Adipocyte (in vitro differentiated cells): Measurements from ENCODE around the gene IER5.
"Not testable (repeated sequence)": the region's sequence is repeated elsewhere in the genome, so short reads cannot be mapped to it uniquely, and the experiment has no call there.

Experiments
- DNase-seq: peaks from one replicate; pipeline ENCODE4 v3.0.0-alpha.2; 2015; ENCODE audit warnings: low read depth
- H3K27me3 ChIP-seq: replicated peaks from 2 replicates; pipeline ENCODE4 v1.7.0; 2013; ENCODE audit warnings: mild to moderate bottlenecking, low read length, moderate library complexity; ENCODE audit not compliant: control insufficient read depth, insufficient read depth
- H3K36me3 ChIP-seq: 2 replicates; pipeline ENCODE4 v1.7.0; 2013; ENCODE audit warnings: low read length, mild to moderate bottlenecking, moderate library complexity; ENCODE audit not compliant: control insufficient read depth, insufficient read depth, severe bottlenecking
- H3K4me1 ChIP-seq: 2 replicates; pipeline ENCODE4 v1.7.0; 2013; ENCODE audit warnings: mild to moderate bottlenecking, low read length, moderate library complexity; ENCODE audit not compliant: control insufficient read depth, insufficient read depth
- H3K4me3 ChIP-seq: 2 replicates; pipeline ENCODE4 v1.7.0; 2013; ENCODE audit warnings: mild to moderate bottlenecking, low read length, moderate library complexity
- H3K9ac ChIP-seq: 2 replicates; pipeline ENCODE4 v1.7.0; 2013; ENCODE audit warnings: mild to moderate bottlenecking, low read length, moderate library complexity
- H3K9me3 ChIP-seq: 2 replicates; pipeline ENCODE4 v1.7.0; 2013; ENCODE audit warnings: mild to moderate bottlenecking, low read length, moderate library complexity; ENCODE audit not compliant: control insufficient read depth

Gene IER5

GRCh38 chr1:181060947-181061346, 27.6 kb upstream of the IER5 start:
- not testable (repeated sequence) for H3K9ac ChIP-seq, DNase-seq, H3K27me3 ChIP-seq, H3K4me1 ChIP-seq, H3K36me3 ChIP-seq, H3K9me3 ChIP-seq, H3K4me3 ChIP-seq

- DNase-seq = no peak
- no peaks in the 10 kb centered on the region for H3K36me3 ChIP-seq
- no peak overlapping the region for H3K9ac ChIP-seq
- peaks cover 8% of the 10 kb centered on the region for H3K9me3 ChIP-seq
- no peak overlapping the region for H3K4me3 ChIP-seq
- H3K4me1 ChIP-seq = no peaks in the 10 kb centered on the region
- H3K27me3 ChIP-seq = no peaks in the 10 kb centered on the region
Measured at GRCh38 chr1:181061487-181061886, 27.0 kb upstream of the IER5 start.

GRCh38 chr1:181061891-181062835, 26.3 kb upstream of the IER5 start:
- no peaks in the 10 kb centered on the region for H3K4me1 ChIP-seq
- H3K9me3 ChIP-seq = peaks cover 8% of the 10 kb centered on the region
- H3K27me3 ChIP-seq = no peaks in the 10 kb centered on the region
- DNase-seq = no peak
- H3K36me3 ChIP-seq = no peaks in the 10 kb centered on the region
- H3K9ac ChIP-seq = no peak overlapping the region
- H3K4me3 ChIP-seq = no peak overlapping the region

GRCh38 chr1:181062836-181063428, 25.6 kb upstream of the IER5 start:
- peak; percentile 17 for DNase-seq
- H3K27me3 ChIP-seq = no peaks in the 10 kb centered on the region

GRCh38 chr1:181064011-181064623, 24.4 kb upstream of the IER5 start:
- no peaks in the 10 kb centered on the region for H3K27me3 ChIP-seq
- no peaks in the 10 kb centered on the region for H3K36me3 ChIP-seq
- no peak for DNase-seq
- H3K9me3 ChIP-seq = peaks cover 8% of the 10 kb centered on the region
- no peaks in the 10 kb centered on the region for H3K4me1 ChIP-seq
- no peak overlapping the region for H3K9ac ChIP-seq
- H3K4me3 ChIP-seq = no peak overlapping the region

More at GRCh38 chr1:181062836-181063428, 25.6 kb upstream of the IER5 start:
- H3K9ac ChIP-seq = no peak overlapping the region
- no peaks in the 10 kb centered on the region for H3K4me1 ChIP-seq
- no peaks in the 10 kb centered on the region for H3K36me3 ChIP-seq
- H3K9me3 ChIP-seq = peaks cover 8% of the 10 kb centered on the region
- H3K4me3 ChIP-seq = no peak overlapping the region

GRCh38 chr1:181064702-181065101, 23.8 kb upstream of the IER5 start:
- no peak overlapping the region for H3K9ac ChIP-seq
- H3K4me3 ChIP-seq = no peak overlapping the region
- DNase-seq = no peak

GRCh38 chr1:181073638-181074037, 14.9 kb upstream of the IER5 start:
- Histone ChIP-seq H3K9me3 (no peaks in the 10 kb centered on the region), H3K4me1 (peaks cover 14% of the 10 kb centered on the region), H3K4me3 (no peak overlapping the region), H3K27me3 (no peaks in the 10 kb centered on the region), H3K36me3 (no peaks in the 10 kb centered on the region), H3K9ac (no peak overlapping the region)
- no peak for DNase-seq

More at GRCh38 chr1:181064702-181065101, 23.8 kb upstream of the IER5 start:
- Histone ChIP-seq H3K36me3 (no peaks in the 10 kb centered on the region), H3K4me1 (no peaks in the 10 kb centered on the region), H3K9me3 (peaks cover 3% of the 10 kb centered on the region), H3K27me3 (no peaks in the 10 kb centered on the region)

- H3K27me3 ChIP-seq = no peaks in the 10 kb centered on the region
- H3K4me1 ChIP-seq = peaks cover 14% of the 10 kb centered on the region
- H3K36me3 ChIP-seq = no peaks in the 10 kb centered on the region
- no peaks in the 10 kb centered on the region for H3K9me3 ChIP-seq
- H3K4me3 ChIP-seq = no peak overlapping the region
- DNase-seq = no peak
- no peak overlapping the region for H3K9ac ChIP-seq
Measured at GRCh38 chr1:181075766-181076350, 12.6 kb upstream of the IER5 start.

- Histone ChIP-seq H3K4me1 (peaks cover 14% of the 10 kb centered on the region), H3K9ac (no peak overlapping the region), H3K27me3 (no peaks in the 10 kb centered on the region), H3K4me3 (no peak overlapping the region), H3K9me3 (no peaks in the 10 kb centered on the region), H3K36me3 (no peaks in the 10 kb centered on the region)
- DNase-seq = no peak
Measured at GRCh38 chr1:181076852-181077251, 11.6 kb upstream of the IER5 start.

- Histone ChIP-seq H3K36me3 (no peaks in the 10 kb centered on the region), H3K9ac (peak overlapping the region; percentile 27), H3K4me1 (peaks cover 14% of the 10 kb centered on the region), H3K4me3 (peak overlapping the region; percentile 23), H3K9me3 (no peaks in the 10 kb centered on the region), H3K27me3 (no peaks in the 10 kb centered on the region)
- DNase-seq = peak; percentile 38
Measured at GRCh38 chr1:181077576-181078242, 10.8 kb upstream of the IER5 start.
